ENCODE results near the gene ZDHHC9.

ZDHHC9 gene

GRCh38 chrX:129785160-129785947 lies 58.3 kb downstream of the ZDHHC9 start:
- no peak for DNase-seq

- DNase-seq, result no peak
These were observed 59.3 kb downstream of the ZDHHC9 start for GRCh38 chrX:129784371-129784770.

- no peak for DNase-seq
These were observed 60.4 kb downstream of the ZDHHC9 start for GRCh38 chrX:129783291-129783713.

- DNase-seq, result no peak
These were observed 61.0 kb downstream of the ZDHHC9 start for GRCh38 chrX:129782706-129783105.

GRCh38 chrX:129781680-129782495 lies 61.8 kb downstream of the ZDHHC9 start:
- no peak for DNase-seq

GRCh38 chrX:129781134-129781672 lies 62.5 kb downstream of the ZDHHC9 start:
- no peak for DNase-seq

GRCh38 chrX:129780441-129781105 lies 63.1 kb downstream of the ZDHHC9 start:
- no peak for DNase-seq

- no peak for DNase-seq
These were observed 63.9 kb downstream of the ZDHHC9 start, which contains the start of gene SASH3 for GRCh38 chrX:129779747-129780146. Gene SASH3 (plus strand): TSS chrX:129779949. CDS start chrX:129780098, 149 bp downstream.

GRCh38 chrX:129779086-129779672 lies 64.5 kb downstream of the ZDHHC9 start:
- DNase-seq, result no peak

- no peak for DNase-seq
These were observed 66.3 kb downstream of the ZDHHC9 start for GRCh38 chrX:129777218-129778030.

- DNase-seq, result no peak
These were observed 69.8 kb downstream of the ZDHHC9 start for GRCh38 chrX:129773649-129774458.

GRCh38 chrX:129772796-129773431 lies 70.8 kb downstream of the ZDHHC9 start:
- DNase-seq, result no peak

GRCh38 chrX:129771266-129771995 lies 72.3 kb downstream of the ZDHHC9 start:
- DNase-seq, result no peak

- no peak for DNase-seq
These were observed 74.1 kb downstream of the ZDHHC9 start for GRCh38 chrX:129769467-129770154.

- DNase-seq, result no peak
These were observed 74.9 kb downstream of the ZDHHC9 start for GRCh38 chrX:129768586-129769466.

GRCh38 chrX:129768186-129768585 lies 75.5 kb downstream of the ZDHHC9 start:
- DNase-seq, result no peak

GRCh38 chrX:129763666-129764065 lies 80.0 kb downstream of the ZDHHC9 start:
- no peak for DNase-seq

GRCh38 chrX:129762448-129762847 lies 81.2 kb downstream of the ZDHHC9 start:
- no peak for DNase-seq

All from NCI-H1436 treated with DMSO at 0.1 percent for 48 hours (cell line).